GM18507 (cell line): ENCODE measurements around the gene SND1.

Experiments
- DNase-seq: peaks from one replicate; pipeline ENCODE4 v3.0.0; 2011; ENCODE audit warnings: low read depth; ENCODE audit not compliant: insufficient read length; ENCODE audit errors: extremely low spot score
- FAIRE-seq: peaks from 2 replicates; lab custom pipeline; 2011; peaks lifted over from hg19 to GRCh38; lab: Jason Lieb, UNC

SND1 gene

DNA sequence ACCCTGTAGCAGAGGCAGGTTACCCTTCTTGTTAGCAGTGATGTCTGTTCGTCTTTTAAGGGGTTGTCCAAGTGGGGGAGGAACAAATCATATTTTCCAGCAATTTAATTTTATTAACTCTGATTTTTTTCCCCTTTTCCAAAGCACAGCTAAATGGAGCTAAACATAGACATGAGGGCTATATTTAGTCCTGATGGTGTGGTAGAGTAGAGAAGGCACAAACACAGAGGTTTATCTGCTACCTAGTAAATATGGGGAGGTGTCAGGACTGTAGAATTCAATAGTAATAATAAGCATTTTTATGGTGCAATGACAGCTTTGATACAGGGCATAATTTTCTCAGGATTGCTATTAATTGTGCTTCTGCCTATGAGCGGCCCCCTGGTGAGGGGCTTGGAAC, 356.8 kb downstream of the SND1 start:
- FAIRE-seq = no peak
- DNase-seq = no peak

DNA sequence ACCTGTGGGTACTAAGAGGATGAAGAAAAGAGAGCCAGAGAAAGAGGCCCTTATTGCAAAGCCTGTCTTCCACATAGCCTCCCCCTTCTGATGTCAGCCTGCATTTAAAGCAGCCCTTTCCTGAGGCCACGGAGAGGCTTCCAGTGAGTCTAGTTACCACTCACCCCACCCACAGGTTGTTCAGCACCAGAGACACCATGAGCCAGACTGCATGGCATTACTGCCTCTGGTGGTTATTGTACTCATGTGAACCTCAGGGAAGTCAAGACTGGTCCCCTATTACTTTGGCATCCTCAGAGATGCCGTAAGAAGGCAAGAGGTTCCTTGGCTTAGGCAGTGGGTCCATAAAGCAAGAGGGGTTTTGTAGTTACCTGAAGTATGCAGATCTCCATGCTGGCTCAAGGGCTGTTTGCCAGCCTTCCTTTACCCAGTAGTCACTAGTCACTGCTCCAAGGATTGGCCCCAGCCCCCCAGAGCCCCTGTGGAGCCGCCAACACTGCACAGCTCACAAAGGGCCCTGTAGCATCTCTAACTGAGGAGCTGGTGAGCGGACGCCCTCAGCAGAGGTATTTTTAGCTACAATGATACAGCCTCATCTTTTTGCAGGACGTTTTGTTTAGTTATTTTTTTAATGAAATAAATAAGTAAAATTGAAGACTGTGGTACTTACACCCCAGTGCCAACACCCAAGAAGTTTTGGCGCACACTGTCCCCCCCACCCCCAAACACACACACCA, 358.6 kb downstream of the SND1 start:
- DNase-seq (no peak), FAIRE-seq (no peak)

DNA sequence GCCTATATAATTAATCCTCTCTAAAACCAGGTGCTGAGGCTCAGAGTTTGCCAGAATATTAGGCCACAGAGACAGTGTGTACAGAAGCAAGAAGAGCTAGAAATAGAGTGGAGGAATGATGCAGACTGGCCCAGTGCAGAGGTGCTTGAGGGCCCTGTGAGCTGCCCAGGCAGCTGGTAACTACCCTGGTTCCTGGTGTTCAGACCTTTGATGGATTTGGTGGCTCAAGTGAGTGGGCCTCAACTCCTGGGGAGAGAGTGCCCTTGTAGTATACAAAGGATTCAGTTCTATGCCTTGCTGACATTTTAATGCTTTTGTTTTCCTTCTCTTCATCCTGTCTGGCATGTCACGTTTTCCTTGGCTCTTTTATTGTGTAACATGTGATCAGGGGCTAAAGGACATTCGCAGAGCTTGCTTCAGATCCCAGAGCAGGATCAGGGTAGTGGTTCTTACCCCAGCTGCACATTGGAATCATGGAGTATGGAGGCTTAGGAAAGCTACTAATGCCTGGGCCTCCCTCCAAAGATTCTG, 359.2 kb downstream of the SND1 start:
- FAIRE-seq (no peak), DNase-seq (no peak)

DNA sequence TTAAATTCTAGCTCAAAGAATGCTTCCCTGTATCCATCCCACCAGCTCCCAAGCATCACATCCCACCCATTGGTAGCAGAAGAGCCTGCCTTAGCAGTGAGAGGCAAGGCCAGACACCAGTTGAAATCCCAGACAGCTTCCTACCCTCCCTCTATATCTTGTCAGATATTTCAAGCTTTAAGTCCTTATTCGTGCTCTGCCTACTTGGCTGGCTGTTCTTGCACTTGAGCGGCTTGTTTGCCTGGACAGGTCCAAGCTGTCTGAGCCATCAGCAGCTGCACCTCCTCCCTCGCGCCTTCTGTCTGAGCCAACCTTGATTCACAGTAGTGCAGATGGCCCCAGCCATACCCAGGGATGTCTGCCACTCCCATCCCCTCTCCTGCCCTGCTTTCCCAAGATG, 362.8 kb downstream of the SND1 start:
- no peak for FAIRE-seq

DNA sequence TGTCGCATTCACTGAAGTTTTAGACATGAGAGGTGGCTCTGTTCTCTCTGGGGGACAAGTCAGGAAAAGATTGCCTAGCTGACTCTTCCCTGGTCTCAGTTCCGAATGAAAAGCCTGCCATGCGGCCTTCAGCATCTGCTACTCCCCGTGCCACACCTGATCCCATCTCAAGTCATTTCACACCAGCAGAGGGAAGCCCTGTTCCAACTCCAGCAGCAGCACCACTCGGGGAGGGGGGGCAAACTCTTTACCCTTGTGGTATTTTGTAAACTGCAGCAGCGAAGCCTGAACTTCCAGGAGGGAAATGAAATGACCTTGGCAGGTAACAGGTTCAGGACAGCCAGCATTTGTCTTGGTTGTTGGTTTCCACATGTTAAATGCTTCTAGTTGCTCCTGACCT, 365.5 kb downstream of the SND1 start:
- DNase-seq (no peak), FAIRE-seq (no peak)

More for the DNA sequence above, 362.8 kb downstream of the SND1 start:
- no peak for DNase-seq

DNA sequence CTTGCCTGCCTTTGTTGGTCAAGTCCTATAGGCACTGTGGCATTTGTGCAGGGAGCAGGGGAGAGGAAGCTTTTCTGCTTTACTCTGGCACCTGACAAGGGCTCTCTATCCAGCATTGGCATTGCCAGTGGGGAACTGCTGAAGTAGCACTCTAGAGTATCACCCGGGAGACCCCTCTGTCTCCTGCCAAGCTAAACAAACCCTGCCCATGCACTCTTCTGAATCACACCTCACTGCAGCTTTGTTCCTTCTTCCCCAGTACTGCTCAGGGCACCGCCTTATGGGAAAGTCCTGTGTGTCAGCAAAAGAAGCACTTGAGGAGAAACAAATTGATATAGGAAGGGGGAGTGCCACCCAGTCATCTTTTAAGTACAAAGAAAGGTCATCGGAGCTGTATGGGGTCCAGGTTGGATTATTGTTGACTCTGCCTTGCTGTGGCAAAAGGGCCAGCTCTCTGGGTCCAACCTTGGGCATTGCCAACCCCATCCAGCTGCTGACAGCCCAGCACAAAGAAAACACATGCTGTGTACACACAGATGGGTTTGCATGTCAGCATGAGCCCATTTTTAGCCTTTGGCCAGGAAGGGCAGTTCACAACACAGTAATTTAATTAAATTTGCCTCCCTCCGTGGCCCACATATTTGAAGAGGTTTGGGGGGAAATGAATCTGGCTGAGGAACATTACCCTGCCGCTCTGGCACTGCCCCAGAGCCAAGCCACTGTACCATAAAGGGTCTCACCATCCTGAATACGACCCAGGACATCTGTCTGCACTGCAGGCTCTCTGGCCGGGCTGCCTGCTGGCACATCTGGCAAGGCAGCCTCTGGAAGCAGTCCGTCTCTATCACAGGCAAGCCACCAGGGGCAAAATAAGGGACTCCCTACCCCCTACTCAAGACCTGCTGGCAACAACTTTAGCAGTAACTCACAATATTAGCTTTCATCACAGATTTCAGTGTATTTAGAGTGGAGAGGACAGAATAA, 366.2 kb downstream of the SND1 start:
- DNase-seq = no peak
- FAIRE-seq = no peak

- DNase-seq (no peak), FAIRE-seq (no peak)
Observed at GRCh38 chr7:128019288-128019687, 367.3 kb downstream of the SND1 start.

- FAIRE-seq (no peak), DNase-seq (no peak)
Observed at GRCh38 chr7:128020159-128020558, 368.2 kb downstream of the SND1 start.

- DNase-seq (no peak), FAIRE-seq (no peak)
Observed at GRCh38 chr7:128021366-128021765, 369.4 kb downstream of the SND1 start.

- FAIRE-seq = no peak
- DNase-seq = no peak
Observed at GRCh38 chr7:128022631-128023532, 370.9 kb downstream of the SND1 start.

DNA sequence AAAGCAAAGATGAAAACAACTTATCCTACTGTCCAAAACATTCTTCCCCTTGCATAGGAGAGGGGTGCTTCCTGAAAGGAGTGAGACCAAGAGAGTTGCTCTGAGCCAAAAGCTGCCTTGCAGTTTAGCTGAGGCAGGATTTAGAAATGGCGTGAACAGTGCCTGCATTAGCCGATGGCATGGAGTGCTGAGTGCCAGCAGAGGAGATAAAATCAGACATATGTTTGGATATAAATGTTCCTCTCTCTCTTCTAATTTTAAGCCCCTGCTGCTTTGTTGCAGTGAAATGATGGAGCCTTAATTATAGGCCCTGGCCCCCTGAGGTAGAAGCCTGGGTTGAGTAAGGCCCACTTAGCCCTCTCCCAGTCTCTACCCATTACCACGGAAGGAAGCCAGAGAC, 372.2 kb downstream of the SND1 start:
- FAIRE-seq (no peak), DNase-seq (no peak)

DNA sequence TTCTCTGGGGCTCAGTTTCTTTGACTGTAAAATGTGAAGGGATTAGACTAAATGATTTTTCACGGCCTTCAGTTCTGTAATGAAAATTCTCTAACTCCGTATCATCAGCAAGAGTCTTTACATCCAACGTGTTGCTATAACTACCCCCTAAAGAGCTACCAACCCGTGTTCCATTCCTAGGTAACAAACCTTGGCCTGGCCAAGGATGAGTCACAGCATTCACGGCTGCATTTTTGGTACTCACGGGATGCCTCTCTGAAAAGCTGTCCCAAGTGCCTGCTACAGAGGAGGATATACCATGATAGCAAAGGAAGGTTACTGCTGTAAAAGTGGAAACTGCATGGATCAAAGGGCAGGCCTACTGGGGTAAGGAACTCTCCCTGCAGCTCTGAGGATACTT, 373.4 kb downstream of the SND1 start:
- FAIRE-seq (no peak), DNase-seq (no peak)

DNA sequence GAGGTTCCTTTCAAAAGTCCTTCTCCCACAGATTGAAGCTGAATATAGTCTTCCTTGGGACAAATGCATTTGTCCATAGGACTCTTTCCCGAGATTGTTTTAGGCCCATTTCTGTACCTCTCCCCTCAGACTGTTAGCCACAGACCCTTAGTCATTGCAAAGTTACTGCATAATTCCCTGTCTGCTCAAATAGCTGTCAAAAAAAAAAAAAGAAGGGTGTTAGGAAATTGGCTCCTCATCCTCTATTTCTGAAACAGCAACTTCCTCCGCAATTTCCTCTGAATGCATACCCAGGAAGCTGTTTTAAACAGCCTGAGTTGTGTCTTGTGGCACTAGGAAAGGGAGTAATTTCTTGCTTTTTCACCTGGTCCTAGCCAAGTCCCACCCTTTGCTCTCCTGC, 373.8 kb downstream of the SND1 start:
- FAIRE-seq (no peak), DNase-seq (no peak)

DNA sequence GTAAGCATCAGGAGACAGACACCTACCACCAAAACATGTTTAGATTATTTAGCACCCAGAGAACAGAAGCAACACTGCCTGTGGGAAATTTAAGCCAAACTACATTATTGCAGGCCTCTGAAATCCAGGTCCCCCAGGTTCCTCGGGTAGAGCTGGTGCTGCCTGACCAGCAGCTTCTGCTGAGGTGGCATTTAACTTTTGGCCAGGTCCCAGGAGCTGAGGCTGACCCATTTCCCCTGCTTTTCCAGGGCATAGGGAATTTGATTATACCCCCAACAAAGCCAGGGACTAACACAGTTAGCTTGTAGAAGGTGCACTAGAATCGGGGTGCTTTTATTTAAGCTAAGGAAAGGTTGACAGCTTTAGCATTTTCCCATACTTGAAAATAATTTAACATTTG, 374.6 kb downstream of the SND1 start:
- FAIRE-seq = no peak
- DNase-seq = no peak

DNA sequence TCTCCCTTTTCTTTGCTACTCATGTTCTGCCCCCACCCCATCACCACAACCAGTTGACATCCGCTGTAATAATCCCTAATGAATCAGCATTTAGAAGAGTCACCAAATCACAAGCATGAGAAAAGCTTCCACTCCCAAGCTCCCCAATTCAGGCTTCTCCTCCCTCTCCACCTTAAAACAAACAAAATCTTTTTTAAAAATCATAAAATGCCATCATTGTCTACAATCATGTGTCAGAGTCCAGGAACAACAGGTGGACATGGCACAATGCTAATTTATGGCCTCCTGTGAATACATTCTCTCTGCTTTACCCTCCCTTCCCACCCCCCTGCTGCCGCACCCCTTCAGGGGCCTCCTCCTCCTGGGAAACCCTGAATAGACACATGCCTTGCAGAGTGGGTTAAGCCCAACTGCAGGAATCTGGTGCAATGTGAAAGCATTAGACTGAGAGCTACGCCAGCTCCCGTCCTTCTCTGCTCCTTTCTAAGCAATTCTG, 375.5 kb downstream of the SND1 start:
- FAIRE-seq = no peak
- no peak for DNase-seq

- FAIRE-seq = no peak
- DNase-seq = no peak
Observed at GRCh38 chr7:128029405-128029995, 377.5 kb downstream of the SND1 start.

GRCh38 chr7:128030263-128030653, 378.3 kb downstream of the SND1 start:
- no peak for DNase-seq
- FAIRE-seq = no peak

GRCh38 chr7:128030654-128031611, 378.9 kb downstream of the SND1 start, which contains the start of gene LRRC4:
Gene LRRC4, minus strand, starts transcription at chr7:128031437. Its CDS starts 797 bp downstream, at chr7:128030640.
- FAIRE-seq (no peak), DNase-seq (peak; percentile 44)
